H9 (cell line): ENCODE results near the gene ALG14. TPM values are rescaled to one million over a fixed set of nuclear protein-coding genes. Genes with fewer than 3 reads are reported as not detected.
A peak's percentile ranks its signal among the peaks of the same experiment; 100 is the strongest.

Experiments
- DNase-seq: peaks from one replicate; pipeline ENCODE4 v3.0.0-alpha.2; 2017
- H2AFZ ChIP-seq: one replicate; pipeline ENCODE4 v1.6.1; 2013; ENCODE audit warnings: mild to moderate bottlenecking, low read length, control low read depth, moderate library complexity
- H2AK5ac ChIP-seq: 2 replicates; pipeline ENCODE4 v1.6.1; 2013; ENCODE audit warnings: low read length, control low read depth, mixed read lengths; ENCODE audit not compliant: insufficient read length
- H2BK120ac ChIP-seq: one replicate; pipeline ENCODE4 v1.6.1; 2013; ENCODE audit warnings: low read depth, mild to moderate bottlenecking, low read length, control low read depth, inconsistent platforms; ENCODE audit not compliant: poor library complexity, severe bottlenecking
- H2BK12ac ChIP-seq: 2 replicates; pipeline ENCODE4 v1.6.1; 2013; ENCODE audit warnings: low read length, control low read depth, mixed read lengths, low read depth; ENCODE audit not compliant: insufficient read length
- H2BK15ac ChIP-seq: 2 replicates; pipeline ENCODE4 v1.6.1; 2013; ENCODE audit warnings: low read depth, low read length, control low read depth
- H2BK20ac ChIP-seq: one replicate; pipeline ENCODE4 v1.6.1; 2013; ENCODE audit warnings: low read depth, mild to moderate bottlenecking, low read length, control low read depth, inconsistent platforms; ENCODE audit not compliant: poor library complexity, severe bottlenecking
- H2BK5ac ChIP-seq: 2 replicates; pipeline ENCODE4 v1.6.1; 2013; ENCODE audit warnings: low read length, control low read depth, mixed read lengths; ENCODE audit not compliant: insufficient read length
- H3K14ac ChIP-seq: 2 replicates; pipeline ENCODE4 v1.6.1; 2013; ENCODE audit warnings: low read length, control low read depth; ENCODE audit not compliant: insufficient read depth
- H3K18ac ChIP-seq: 2 replicates; pipeline ENCODE4 v1.6.1; 2013; ENCODE audit warnings: low read depth, mild to moderate bottlenecking, mixed read lengths, low read length, control low read depth; ENCODE audit not compliant: insufficient read length
- H3K23ac ChIP-seq: 2 replicates; pipeline ENCODE4 v1.6.1; 2013; ENCODE audit warnings: low read length, control low read depth, mixed read lengths, low read depth; ENCODE audit not compliant: insufficient read length
- H3K23me2 ChIP-seq: 2 replicates; pipeline ENCODE4 v1.6.1; 2013; ENCODE audit warnings: low read depth, mild to moderate bottlenecking, mixed read lengths, low read length, control low read depth; ENCODE audit not compliant: insufficient read length, poor library complexity, severe bottlenecking
- H3K27ac ChIP-seq: 2 replicates; pipeline ENCODE4 v1.5.1; 2013; ENCODE audit warnings: low read length, control low read depth, mixed read lengths, low read depth; ENCODE audit not compliant: insufficient read length
- H3K27me3 ChIP-seq: 2 replicates; pipeline ENCODE4 v1.6.1; 2013; ENCODE audit warnings: low read length, control low read depth, inconsistent platforms; ENCODE audit not compliant: insufficient read depth
- H3K4ac ChIP-seq: 2 replicates; pipeline ENCODE4 v1.6.1; 2013; ENCODE audit warnings: low read depth, mild to moderate bottlenecking, control low read depth, inconsistent platforms, low read length, moderate library complexity
- H3K4me1 ChIP-seq: 2 replicates; pipeline ENCODE4 v1.6.1; 2013; ENCODE audit warnings: low read length, control low read depth, inconsistent platforms; ENCODE audit not compliant: insufficient read depth
- H3K4me2 ChIP-seq: 2 replicates; pipeline ENCODE4 v1.6.1; 2013; ENCODE audit warnings: low read length, control low read depth, mixed read lengths; ENCODE audit not compliant: insufficient read length, insufficient read depth
- H3K56ac ChIP-seq: 2 replicates; pipeline ENCODE4 v1.6.1; 2013; ENCODE audit warnings: low read depth, mild to moderate bottlenecking, mixed read lengths, low read length, control low read depth; ENCODE audit not compliant: insufficient read length
- H3K79me1 ChIP-seq: 2 replicates; pipeline ENCODE4 v1.6.1; 2013; ENCODE audit warnings: low read depth, mild to moderate bottlenecking, moderate library complexity, low read length, control low read depth, inconsistent platforms; ENCODE audit not compliant: insufficient read depth, poor library complexity, severe bottlenecking
- H3K79me2 ChIP-seq: 2 replicates; pipeline ENCODE4 v1.6.1; 2013; ENCODE audit warnings: low read length, control low read depth, inconsistent platforms; ENCODE audit not compliant: insufficient read depth
- H3K9ac ChIP-seq: 2 replicates; pipeline ENCODE4 v1.6.1; 2013; ENCODE audit warnings: low read length, control low read depth, mixed read lengths; ENCODE audit not compliant: insufficient read length; ENCODE audit errors: extremely low read depth
- H3K9me3 ChIP-seq: one replicate; pipeline ENCODE4 v1.6.1; 2013; ENCODE audit warnings: low read depth, low read length, inconsistent platforms; ENCODE audit not compliant: control insufficient read depth
- H3T11ph ChIP-seq: one replicate; pipeline ENCODE4 v1.6.1; 2013; ENCODE audit warnings: mild to moderate bottlenecking, low read length, control low read depth, inconsistent platforms
- H4K20me1 ChIP-seq: one replicate; pipeline ENCODE4 v1.6.1; 2013; ENCODE audit not compliant: control insufficient read depth, insufficient read length, insufficient read depth
- H4K5ac ChIP-seq: 2 replicates; pipeline ENCODE4 v1.6.1; 2013; ENCODE audit warnings: low read depth, mild to moderate bottlenecking, mixed read lengths, low read length, control low read depth; ENCODE audit not compliant: insufficient read length
- H4K8ac ChIP-seq: replicated peaks from 2 replicates; pipeline ENCODE4 v1.6.1; 2013; ENCODE audit warnings: low read length, control low read depth, mixed read lengths, low read depth; ENCODE audit not compliant: insufficient read length
- H4K91ac ChIP-seq: 2 replicates; pipeline ENCODE4 v1.6.1; 2013; ENCODE audit warnings: low read depth, mild to moderate bottlenecking, moderate library complexity, mixed read lengths, low read length, control low read depth; ENCODE audit not compliant: insufficient read length
- H3K27ac Mint-ChIP-seq, 3 experiments: 2 replicates in 2 of 3; 3 replicates in 1 of 3; pipeline ENCODE4 v1.8.0; 2020 to 2021; ENCODE audit warnings: mixed read lengths in 3 of 3, mild to moderate bottlenecking in 1 of 3, moderate library complexity in 1 of 3
- H3K27me3 Mint-ChIP-seq: 2 replicates; pipeline ENCODE4 v1.8.0; 2021; ENCODE audit warnings: low read depth, mild to moderate bottlenecking, moderate library complexity, mixed read lengths
- H3K36me3 Mint-ChIP-seq, 3 experiments: 2 replicates in 2 of 3; 3 replicates in 1 of 3; pipeline ENCODE4 v1.8.0; 2020 to 2021; ENCODE audit warnings: low read depth in 3 of 3, mixed read lengths in 3 of 3; ENCODE audit not compliant: insufficient read depth in 1 of 3
- H3K4me1 Mint-ChIP-seq, 2 experiments: 2 replicates each; pipeline ENCODE4 v1.8.0; 2020; ENCODE audit warnings: mixed read lengths in 2 of 2
- H3K4me3 Mint-ChIP-seq, 2 experiments: 2 replicates in 1 of 2; 3 replicates in 1 of 2; pipeline ENCODE4 v1.8.0; 2020 to 2021; ENCODE audit warnings: mild to moderate bottlenecking in 2 of 2, mixed read lengths in 2 of 2, moderate library complexity in 1 of 2
- H3K9me3 Mint-ChIP-seq, 2 experiments: 2 replicates in 1 of 2; 3 replicates in 1 of 2; pipeline ENCODE4 v1.8.0; 2020; ENCODE audit warnings: mild to moderate bottlenecking in 2 of 2, mixed read lengths in 2 of 2, moderate library complexity in 1 of 2
- WGBS: extraction: QIAGEN DNeasy Blood & Tissue Kit; methylation state at CpG from one replicate; pipeline ENCODE4 v1.1.7; 2013; ENCODE audit warnings: missing lambda C conversion rate, low lambda C conversion rate, mixed read lengths; ENCODE audit not compliant: insufficient read length; ENCODE audit errors: extremely low coverage; 5-methylcytosine and 5-hydroxymethylcytosine counted together
- total RNA-seq: library from RNA; stranded (reverse); gene quantifications from 2 replicates; pipeline ENCODE4 v1.2.1, GENCODE V29; 2021
- TF ChIP-seq, protein P1 (sequence below): fragments of 200-600 bp; sonication (generic); conservative IDR thresholded peaks from 3 replicates; pipeline ENCODE4 v1.8.0; 2021; ENCODE audit warnings: antibody characterized with exemption, mild to moderate bottlenecking

ALG14 gene
- total RNA-seq, 1 experiment from 2014 or later = 2.5 TPM

- no peak overlapping the region for H2BK15ac ChIP-seq
- H3K27ac ChIP-seq = no peak overlapping the region
- no peak overlapping the region for H2BK120ac ChIP-seq
- Mint-ChIP-seq H3K4me1 (peaks cover 14 to 16% of the 10 kb centered on the region in 2 experiments), H3K4me3 (no peak overlapping the region), H3K36me3 (peaks cover 0 to 4% (median 0%) of the 10 kb centered on the region in 3 experiments; a peak in 1 of 7 replicates), H3K27me3 (no peaks in the 10 kb centered on the region), H3K9me3 (no peaks in the 10 kb centered on the region), H3K27ac (no peak overlapping the region)
- TF ChIP-seq, protein P1, sequence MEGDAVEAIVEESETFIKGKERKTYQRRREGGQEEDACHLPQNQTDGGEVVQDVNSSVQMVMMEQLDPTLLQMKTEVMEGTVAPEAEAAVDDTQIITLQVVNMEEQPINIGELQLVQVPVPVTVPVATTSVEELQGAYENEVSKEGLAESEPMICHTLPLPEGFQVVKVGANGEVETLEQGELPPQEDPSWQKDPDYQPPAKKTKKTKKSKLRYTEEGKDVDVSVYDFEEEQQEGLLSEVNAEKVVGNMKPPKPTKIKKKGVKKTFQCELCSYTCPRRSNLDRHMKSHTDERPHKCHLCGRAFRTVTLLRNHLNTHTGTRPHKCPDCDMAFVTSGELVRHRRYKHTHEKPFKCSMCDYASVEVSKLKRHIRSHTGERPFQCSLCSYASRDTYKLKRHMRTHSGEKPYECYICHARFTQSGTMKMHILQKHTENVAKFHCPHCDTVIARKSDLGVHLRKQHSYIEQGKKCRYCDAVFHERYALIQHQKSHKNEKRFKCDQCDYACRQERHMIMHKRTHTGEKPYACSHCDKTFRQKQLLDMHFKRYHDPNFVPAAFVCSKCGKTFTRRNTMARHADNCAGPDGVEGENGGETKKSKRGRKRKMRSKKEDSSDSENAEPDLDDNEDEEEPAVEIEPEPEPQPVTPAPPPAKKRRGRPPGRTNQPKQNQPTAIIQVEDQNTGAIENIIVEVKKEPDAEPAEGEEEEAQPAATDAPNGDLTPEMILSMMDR = no peak
- no peak overlapping the region for H3K23ac ChIP-seq
- no peak overlapping the region for H3K9ac ChIP-seq
- no peak overlapping the region for H2BK5ac ChIP-seq
- H3K4me2 ChIP-seq = no peak overlapping the region
- no peaks in the 10 kb centered on the region for H4K20me1 ChIP-seq
- no peak overlapping the region for H2BK12ac ChIP-seq
- H3K9me3 ChIP-seq = no peaks in the 10 kb centered on the region
- no peak overlapping the region for H2BK20ac ChIP-seq
- H3K18ac ChIP-seq = peak overlapping the region; percentile 44
- no peaks in the 10 kb centered on the region for H3K27me3 ChIP-seq
- no peak overlapping the region for H2AFZ ChIP-seq
- no peak overlapping the region for H3K56ac ChIP-seq
- H4K5ac ChIP-seq = no peak overlapping the region
- no peak overlapping the region for H3K4ac ChIP-seq
- H3T11ph ChIP-seq = no peak overlapping the region
- no CpG with 5 or more reads among the region's 6 CpGs for WGBS
- peaks cover 3% of the 10 kb centered on the region; the same call in 1 of the 2 replicates for H3K4me1 ChIP-seq
- H2AK5ac ChIP-seq = no peak overlapping the region
- no peak overlapping the region for H4K91ac ChIP-seq
- no peak overlapping the region for H4K8ac ChIP-seq
- H3K14ac ChIP-seq = no peak overlapping the region
- no peak for DNase-seq
- no peaks in the 10 kb centered on the region for H3K79me2 ChIP-seq
- no peaks in the 10 kb centered on the region for H3K79me1 ChIP-seq
- no peaks in the 10 kb centered on the region for H3K23me2 ChIP-seq
Measured at GRCh38 chr1:94953746-94954145, 119.0 kb downstream of the ALG14 start.
